ENCODE results near the gene ABCC6. TPM values are rescaled to one million over a fixed set of nuclear protein-coding genes. Genes with fewer than 3 reads are reported as not detected.

Gene ABCC6
- total and polyA plus RNA-seq, 10 of the 15 experiments (the other 5 are each of a cell fraction or from before 2014, with no cell fraction given) = 0.05 to 0.13 (median 0.06) TPM; not detected in 5

GRCh38 chr16:16167927-16168326, 55.4 kb downstream of the ABCC6 start:
- ChIA-PET CTCF (interaction anchor here (1.0 kb wide), 1 partner anchor 18 kb away, joined by 5 read pairs; no protein-coding TSS in a partner anchor), POLR2A (no interaction called here)
- BruUV-seq (replicated peaks) = no TSS peak

More at GRCh38 chr16:16167927-16168326, 55.4 kb downstream of the ABCC6 start:
- no peaks in the 10 kb centered on the region for H4K20me1 ChIP-seq (ENCODE audit: control insufficient read depth, insufficient read depth)
- whole genome bisulfite sequencing (ENCODE audit: insufficient coverage, insufficient replicate concordance, low lambda C conversion rate, missing lambda C conversion rate) = 34% methylated on average over 11 of the region's 11 CpGs
- TF ChIP-seq CBFB (IDR thresholded peaks at IDR 0.05; ENCODE audit: low read depth) (no peak), ZBTB11 (CRISPR knock-in tag; IDR thresholded peaks at IDR 0.05) (no peak), ZSCAN29 (IDR thresholded peaks at IDR 0.05) (no peak), STAT1 (conservative IDR thresholded peaks at IDR 0.05) (no peak), ZZZ3 (IDR thresholded peaks at IDR 0.05; ENCODE audit: control insufficient read depth, insufficient read length, low read depth) (no peak), YBX1 (IDR thresholded peaks at IDR 0.05) (no peak), ZNF687 (IDR thresholded peaks at IDR 0.05) (no peak), EZH2 (IDR thresholded peaks at IDR 0.05; ENCODE audit: borderline replicate concordance, control insufficient read depth, low read depth, low read length) (no peak), RB1 (IDR thresholded peaks at IDR 0.05; ENCODE audit: borderline replicate concordance) (no peak), BCL3 (IDR thresholded peaks at IDR 0.05; ENCODE audit: borderline replicate concordance, insufficient read depth, low read depth, low read length, poor library complexity, severe bottlenecking) (no peak), POLR2A (IDR thresholded peaks at IDR 0.05; ENCODE audit: low read depth, low read length) (no peak), MYB (IDR thresholded peaks at IDR 0.05; ENCODE audit: borderline replicate concordance, low read depth, low read length) (no peak), RELB (IDR thresholded peaks at IDR 0.05; ENCODE audit: low read depth) (no peak), BACH1 (IDR thresholded peaks at IDR 0.05; ENCODE audit: borderline replicate concordance) (no peak)
- no peak overlapping the region for H3K4me3 ChIP-seq
- H3K4me2 ChIP-seq (ENCODE audit: control insufficient read depth, insufficient read depth) = no peak overlapping the region
- no peak overlapping the region for H3K9ac ChIP-seq (ENCODE audit: control insufficient read depth, insufficient read depth, low read length)
- DNase-seq (ENCODE audit: low read depth, low spot score) (no peak), FAIRE-seq (no peak), ATAC-seq (no peak)
- in situ Hi-C loops (cut with MboI) = no loop called here
- no peak overlapping the region for H2AFZ ChIP-seq (ENCODE audit: control insufficient read depth, low read depth, low read length)
- H3K36me3 ChIP-seq (ENCODE audit: control insufficient read depth in 2 of 2, insufficient read depth in 2 of 2, low read length in 1 of 2) = no peaks in the 10 kb centered on the region
- no peaks in the 10 kb centered on the region for H3K9me3 ChIP-seq (replicated peaks; ENCODE audit: control insufficient read depth, insufficient read depth, low read length)
- H3K4me1 ChIP-seq (ENCODE audit: control insufficient read depth, insufficient read depth, low read length) = no peaks in the 10 kb centered on the region
- no peak overlapping the region for H3K27ac ChIP-seq (ENCODE audit: control insufficient read depth, insufficient read depth)
- intact Hi-C loops (cut with micrococcal nuclease; ENCODE audit: unreplicated experiment) = no loop called here
- no peaks in the 10 kb centered on the region for H3K79me2 ChIP-seq (ENCODE audit: control insufficient read depth, insufficient read depth, low read length)
- H3K27me3 ChIP-seq (replicated peaks in 1 of 2; ENCODE audit: control insufficient read depth in 2 of 2, insufficient read depth in 2 of 2, low read length in 1 of 2) = no peaks in the 10 kb centered on the region
- ChIA-PET RAD21 (ENCODE audit: unreplicated experiment) (no interaction called here), SMC1A (ENCODE audit: uncharacterized antibody, unreplicated experiment) (no interaction called here)

Measured in GM12878 (cell line).